GM19099 (cell line): ENCODE measurements around the gene ABHD17A.

ENCODE experiments used
- POLR2A ChIP-seq: IDR thresholded peaks from 3 replicates; pipeline ENCODE4 v1.6.1; 2011; ENCODE audit warnings: low read depth; ENCODE audit not compliant: insufficient read length; ENCODE audit errors: extremely low read depth

The ABHD17A gene

GRCh38 chr19:1885398-1886119, at the start of gene ABHD17A:
TSS of gene ABHD17A (minus strand) at chr19:1885496. CDS start at chr19:1881566, 3,930 bp downstream.
- peak; percentile 58 for TF ChIP-seq POLR2A

GRCh38 chr19:1933942-1934341, 48.6 kb upstream of the ABHD17A start:
- TF ChIP-seq POLR2A = no peak

GRCh38 chr19:1933244-1933643, 47.9 kb upstream of the ABHD17A start:
- TF ChIP-seq POLR2A = no peak

GRCh38 chr19:1932395-1932794, 47.1 kb upstream of the ABHD17A start:
- TF ChIP-seq POLR2A = no peak

GRCh38 chr19:1931445-1931844, 46.1 kb upstream of the ABHD17A start:
- TF ChIP-seq POLR2A = no peak

- TF ChIP-seq POLR2A = no peak
Observed at GRCh38 chr19:1929021-1929742, 43.9 kb upstream of the ABHD17A start.

- no peak for TF ChIP-seq POLR2A
Observed at GRCh38 chr19:1925544-1925943, 40.2 kb upstream of the ABHD17A start.

GRCh38 chr19:1924320-1924961, 39.1 kb upstream of the ABHD17A start:
- TF ChIP-seq POLR2A = no peak

- no peak for TF ChIP-seq POLR2A
Observed at GRCh38 chr19:1923319-1923718, 38.0 kb upstream of the ABHD17A start.

GRCh38 chr19:1922803-1923202, 37.5 kb upstream of the ABHD17A start:
- no peak for TF ChIP-seq POLR2A

GRCh38 chr19:1921825-1922224, 36.5 kb upstream of the ABHD17A start:
- no peak for TF ChIP-seq POLR2A

GRCh38 chr19:1921326-1921725, 36.0 kb upstream of the ABHD17A start:
- no peak for TF ChIP-seq POLR2A

GRCh38 chr19:1920644-1921043, 35.3 kb upstream of the ABHD17A start:
- no peak for TF ChIP-seq POLR2A

GRCh38 chr19:1918975-1919374, 33.7 kb upstream of the ABHD17A start:
- no peak for TF ChIP-seq POLR2A

GRCh38 chr19:1917926-1918325, 32.6 kb upstream of the ABHD17A start:
- no peak for TF ChIP-seq POLR2A

- TF ChIP-seq POLR2A = no peak
Observed at GRCh38 chr19:1917146-1917545, 31.9 kb upstream of the ABHD17A start.

- TF ChIP-seq POLR2A = no peak
Observed at GRCh38 chr19:1914826-1915341, 29.6 kb upstream of the ABHD17A start.
